Measurements from ENCODE around the gene ALG3.

ALG3 gene

DNA sequence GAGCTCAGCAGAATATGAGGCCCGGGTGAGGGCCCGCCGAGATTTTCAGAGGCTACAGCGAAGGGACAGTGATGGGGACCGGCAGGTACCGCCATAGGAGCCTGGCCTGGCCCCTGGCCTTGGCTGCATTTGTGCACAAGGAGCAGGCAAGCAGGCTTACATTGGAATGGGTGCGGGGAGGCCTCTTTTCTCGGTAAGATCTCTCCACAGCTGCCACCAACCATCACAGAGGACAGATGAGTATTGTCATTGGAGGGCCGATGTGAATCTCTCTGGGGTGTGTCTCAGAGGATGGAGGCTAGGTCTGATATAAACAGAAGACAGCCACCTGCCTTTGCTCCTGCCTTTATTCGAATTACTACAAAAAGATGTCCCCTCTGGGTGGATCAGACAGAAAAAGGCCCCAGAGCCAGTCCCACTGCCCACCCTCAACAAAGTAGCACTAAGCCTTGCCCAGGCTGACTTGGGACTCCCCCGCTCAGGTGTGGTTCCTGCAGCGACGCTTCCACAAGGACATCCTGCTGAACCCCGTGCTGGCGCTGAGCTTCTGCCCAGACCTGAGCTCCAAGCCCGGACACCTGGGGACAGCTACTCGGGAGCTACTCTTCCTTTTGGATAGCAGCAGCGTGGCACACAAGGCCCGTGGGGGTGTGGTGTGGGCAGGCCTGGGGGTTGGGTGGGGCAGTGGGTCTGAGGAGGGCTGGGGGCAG lies 13.9 kb downstream of the ALG3 start:
- no peak for DNase-seq

- peak; percentile 76 for DNase-seq
These were observed 14.5 kb downstream of the ALG3 start for GRCh38 chr3:184234224-184234623.

- no peak for DNase-seq
These were observed 15.5 kb downstream of the ALG3 start for GRCh38 chr3:184233127-184233843.

DNA sequence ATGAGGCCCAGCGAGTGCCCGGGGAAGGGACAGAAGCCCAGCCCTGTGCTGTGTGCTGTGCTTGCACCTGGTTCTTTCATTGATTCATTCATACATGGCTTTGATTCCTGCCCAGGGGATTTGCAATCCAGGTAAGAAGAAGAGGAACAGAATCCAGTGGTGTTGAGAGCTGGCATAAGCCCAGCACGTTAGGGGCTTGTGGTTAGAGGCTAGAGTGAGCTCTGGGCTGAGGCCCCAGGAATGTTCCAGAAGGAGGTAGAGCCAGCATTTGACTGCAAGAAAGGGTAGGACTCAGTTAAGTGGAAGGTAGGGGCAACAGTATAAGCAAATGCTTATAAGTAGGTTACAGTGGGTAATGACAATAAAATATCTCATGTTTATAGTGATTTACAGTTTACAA lies 17.1 kb downstream of the ALG3 start:
- no peak for DNase-seq

- DNase-seq = no peak
These were observed 17.9 kb downstream of the ALG3 start for GRCh38 chr3:184230603-184231528.

DNA sequence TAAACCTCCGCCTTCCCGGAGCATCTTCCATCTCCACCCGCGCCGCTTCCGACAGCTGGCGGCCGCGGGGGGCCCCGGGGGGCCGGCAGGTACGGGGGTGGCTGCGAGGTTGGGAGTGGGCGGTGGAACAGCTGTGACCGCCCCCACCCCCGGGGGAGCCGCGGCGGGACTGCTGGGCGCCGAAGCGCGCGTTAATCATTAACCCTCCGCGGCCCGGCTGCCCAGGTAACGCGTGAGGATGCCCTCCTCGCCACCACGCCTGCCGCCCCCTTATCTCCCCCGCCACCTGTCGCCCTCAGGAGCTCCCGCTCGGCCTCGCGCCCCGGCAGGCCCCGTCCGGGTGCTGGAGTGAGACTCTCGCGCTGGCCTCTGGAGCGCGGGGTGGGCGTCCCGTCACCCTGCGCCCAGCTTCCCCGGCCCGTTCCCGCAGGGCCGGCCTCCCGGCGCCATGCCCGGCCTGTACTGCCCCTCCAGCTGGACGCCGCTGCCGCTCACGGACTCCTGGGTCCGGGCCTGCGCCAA lies 18.6 kb downstream of the ALG3 start:
- no peak for DNase-seq

GRCh38 chr3:184229394-184230080 lies 19.2 kb downstream of the ALG3 start, which contains the start of gene VWA5B2:
VWA5B2 (plus strand) TSS chr3:184229585; CDS start chr3:184230529, 944 bp downstream.
- DNase-seq = no peak

GRCh38 chr3:184228376-184229137 lies 20.2 kb downstream of the ALG3 start:
- DNase-seq = no peak

- peak; percentile 18 for DNase-seq
These were observed 21.3 kb downstream of the ALG3 start for GRCh38 chr3:184227481-184227935.

DNA sequence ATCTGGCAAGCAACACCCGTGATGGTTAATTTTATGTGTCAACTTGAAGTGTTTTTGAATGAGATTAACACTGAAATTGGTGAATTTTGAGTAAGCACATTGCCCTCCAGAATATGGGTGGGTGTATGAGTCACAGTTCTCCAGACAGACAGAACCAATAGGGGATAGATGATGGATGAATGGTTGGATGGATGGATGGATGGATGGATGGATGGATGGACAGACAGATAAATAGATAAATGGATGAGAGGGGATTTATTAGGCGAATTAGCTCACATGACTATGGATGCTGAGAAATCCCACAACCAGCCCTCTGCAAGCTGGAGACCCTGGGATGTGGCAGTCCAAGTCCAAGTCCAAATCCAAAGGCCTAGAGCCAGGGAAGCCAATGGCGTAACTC lies 24.8 kb downstream of the ALG3 start:
- no peak for DNase-seq

GRCh38 chr3:184222521-184222920 lies 26.2 kb downstream of the ALG3 start:
- DNase-seq = no peak

DNA sequence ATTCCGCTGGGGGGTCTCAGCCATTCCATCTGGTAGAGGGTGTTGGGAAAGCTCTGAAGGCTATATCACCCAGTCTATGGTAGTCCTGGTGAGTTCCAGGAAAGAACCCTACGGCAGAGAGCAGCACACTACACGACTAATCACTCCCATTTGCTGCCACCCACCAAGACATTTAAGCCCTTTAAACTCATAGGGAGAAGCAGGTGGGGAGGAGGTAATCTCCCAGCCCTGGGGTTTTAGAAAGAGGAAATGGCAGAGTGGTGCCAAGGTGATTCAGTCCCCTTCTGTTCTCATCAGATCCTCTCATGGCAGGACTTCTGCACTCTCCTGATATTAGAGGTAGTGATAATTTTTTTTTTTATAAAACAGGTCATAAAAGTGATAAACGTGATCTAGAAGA lies 29.9 kb downstream of the ALG3 start:
- no peak for DNase-seq

DNA sequence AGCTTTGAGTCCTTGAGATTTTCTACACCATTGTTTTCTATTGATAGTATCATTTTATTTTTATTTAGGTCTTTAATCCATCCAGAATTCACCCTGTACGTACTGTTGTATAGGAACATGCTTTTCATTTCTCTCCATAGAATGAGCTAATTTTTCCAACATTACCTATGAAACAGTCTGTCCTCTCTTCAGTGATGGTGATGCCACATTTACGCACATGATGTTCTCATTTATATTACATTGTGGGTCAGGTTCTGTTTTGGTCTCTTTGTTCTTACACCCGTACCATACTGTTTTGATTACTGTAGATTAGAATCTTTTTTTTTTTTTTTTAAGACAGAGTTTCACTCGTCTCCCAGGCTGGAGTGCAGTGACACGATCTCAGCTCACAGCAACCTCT lies 37.0 kb downstream of the ALG3 start:
- no peak for DNase-seq

DNA sequence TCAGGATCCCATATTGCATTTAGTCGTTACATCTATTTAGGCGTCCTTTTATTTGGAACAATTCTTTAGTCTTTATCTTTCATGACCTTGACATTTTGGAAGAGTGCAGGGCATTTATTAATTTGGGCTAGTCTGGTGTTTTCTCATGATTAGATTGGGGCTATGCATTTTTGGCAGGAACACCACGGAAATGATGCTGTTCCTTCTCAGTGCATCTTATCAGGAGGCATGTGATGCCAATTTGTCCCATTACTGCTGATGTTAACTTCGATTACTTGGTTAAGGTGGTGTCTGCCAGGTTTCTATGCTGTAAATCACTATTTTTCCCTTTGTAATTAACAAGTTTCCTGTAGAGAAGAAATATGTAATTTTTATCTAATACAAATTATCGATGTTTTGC lies 37.5 kb downstream of the ALG3 start:
- DNase-seq = no peak

DNA sequence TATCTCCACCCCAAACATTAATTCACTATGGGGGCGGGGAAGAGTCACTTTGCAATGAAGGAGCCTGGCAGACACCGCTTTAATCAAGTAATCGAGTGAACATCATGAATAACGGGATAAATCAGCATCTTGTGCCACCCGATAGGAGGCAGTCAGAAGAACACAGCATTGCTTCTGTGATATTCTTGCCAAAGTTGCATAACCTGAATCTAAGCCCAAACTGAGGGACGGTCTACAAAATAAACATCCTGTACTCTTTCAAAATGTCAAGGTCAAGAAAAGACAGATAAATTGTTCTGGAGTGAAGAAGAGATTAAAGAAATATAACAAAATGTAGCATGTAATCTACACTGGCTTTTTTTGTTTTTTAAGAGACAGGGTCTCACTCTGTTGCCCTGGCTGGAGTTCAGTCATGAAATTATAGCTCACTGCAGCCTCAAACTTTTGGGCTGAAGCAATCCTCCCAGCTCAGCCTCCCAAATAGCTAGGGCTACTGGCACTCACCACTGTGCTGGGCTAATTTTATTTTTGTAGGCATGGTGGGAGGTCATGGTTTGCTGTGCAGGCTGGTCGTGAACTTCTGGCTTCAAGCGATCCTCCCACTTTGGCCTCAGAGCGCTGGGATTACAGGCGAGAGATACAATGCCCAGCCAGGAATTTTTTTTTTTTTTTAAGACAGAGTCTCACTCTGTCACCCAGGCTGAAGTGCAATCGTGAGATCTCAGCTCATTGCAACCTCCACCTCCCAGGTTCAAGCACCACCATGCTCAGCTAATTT lies 39.4 kb downstream of the ALG3 start:
- no peak for DNase-seq

DNA sequence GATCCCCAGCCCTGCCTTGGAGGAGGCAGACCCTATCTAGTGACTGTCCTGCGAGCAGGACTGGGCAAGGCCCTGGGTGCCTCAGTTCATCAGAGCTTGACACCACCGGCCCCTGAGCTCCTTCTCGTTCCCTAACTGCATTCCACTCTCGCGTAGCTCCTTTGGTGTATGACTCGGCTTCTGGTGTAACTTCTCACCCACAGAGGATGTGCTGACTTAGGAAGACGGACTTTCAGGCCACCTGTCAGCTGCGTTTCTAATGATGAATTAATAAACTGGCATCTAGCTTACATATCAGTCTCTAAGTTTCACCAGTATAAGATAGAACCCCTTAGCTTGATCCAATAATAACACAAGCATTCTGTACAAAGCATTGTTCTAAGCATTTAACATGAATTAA lies 45.2 kb downstream of the ALG3 start:
- DNase-seq = no peak

- no peak for DNase-seq
These were observed 47.9 kb downstream of the ALG3 start for GRCh38 chr3:184200825-184201224.

GRCh38 chr3:184198509-184198908 lies 50.3 kb downstream of the ALG3 start:
- DNase-seq = no peak

DNA sequence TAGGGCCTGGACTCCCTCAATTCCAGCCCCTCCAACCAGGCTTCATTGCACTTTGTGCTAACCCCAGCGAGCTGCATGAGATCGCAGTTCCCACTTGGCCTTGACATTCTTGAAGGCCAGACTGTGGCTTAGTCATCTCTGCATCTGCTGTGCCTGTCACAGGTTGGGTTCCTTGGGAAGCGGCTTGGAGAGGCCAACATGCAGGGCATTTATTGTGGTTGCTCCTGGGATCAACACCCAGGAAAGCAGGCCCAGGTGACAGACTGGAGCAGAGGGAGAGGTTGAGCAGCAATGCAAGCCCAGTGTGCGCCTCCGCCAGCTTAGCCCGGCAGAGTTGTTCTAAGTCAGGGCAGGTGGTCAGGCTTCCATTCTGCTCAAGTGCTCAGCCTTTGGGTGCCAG lies 52.2 kb downstream of the ALG3 start:
- DNase-seq = no peak

GRCh38 chr3:184193991-184194539 lies 54.7 kb downstream of the ALG3 start:
- DNase-seq = no peak

DNA sequence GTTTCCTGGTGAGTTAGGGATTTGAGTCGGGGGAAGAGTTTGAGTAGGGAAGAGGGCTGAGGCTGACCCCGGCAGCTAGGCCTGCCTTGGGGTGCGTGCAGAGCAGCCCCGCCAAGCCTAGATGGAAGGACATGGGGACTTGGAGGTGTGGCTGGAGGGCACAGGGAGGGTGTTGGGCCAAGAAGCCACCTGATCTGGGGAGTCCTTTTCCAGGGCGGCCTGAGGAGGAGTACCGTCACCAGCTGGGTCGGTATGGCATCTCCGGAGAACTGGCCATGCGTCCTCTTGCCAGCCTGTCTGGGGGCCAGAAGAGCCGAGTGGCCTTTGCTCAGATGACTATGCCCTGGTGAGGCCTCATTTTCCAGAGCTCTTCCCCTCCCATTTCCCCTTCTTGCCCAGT lies 55.9 kb downstream of the ALG3 start:
- no peak for DNase-seq
